GM21515 (cell line): ENCODE measurements around the gene MAML3.

Experiments used
- ATAC-seq: cut with Tn5 transposase; IDR thresholded peaks from one replicate; pipeline ENCODE4 v1.9.1; 2021; ENCODE audit not compliant: unreplicated experiment

MAML3 gene

DNA sequence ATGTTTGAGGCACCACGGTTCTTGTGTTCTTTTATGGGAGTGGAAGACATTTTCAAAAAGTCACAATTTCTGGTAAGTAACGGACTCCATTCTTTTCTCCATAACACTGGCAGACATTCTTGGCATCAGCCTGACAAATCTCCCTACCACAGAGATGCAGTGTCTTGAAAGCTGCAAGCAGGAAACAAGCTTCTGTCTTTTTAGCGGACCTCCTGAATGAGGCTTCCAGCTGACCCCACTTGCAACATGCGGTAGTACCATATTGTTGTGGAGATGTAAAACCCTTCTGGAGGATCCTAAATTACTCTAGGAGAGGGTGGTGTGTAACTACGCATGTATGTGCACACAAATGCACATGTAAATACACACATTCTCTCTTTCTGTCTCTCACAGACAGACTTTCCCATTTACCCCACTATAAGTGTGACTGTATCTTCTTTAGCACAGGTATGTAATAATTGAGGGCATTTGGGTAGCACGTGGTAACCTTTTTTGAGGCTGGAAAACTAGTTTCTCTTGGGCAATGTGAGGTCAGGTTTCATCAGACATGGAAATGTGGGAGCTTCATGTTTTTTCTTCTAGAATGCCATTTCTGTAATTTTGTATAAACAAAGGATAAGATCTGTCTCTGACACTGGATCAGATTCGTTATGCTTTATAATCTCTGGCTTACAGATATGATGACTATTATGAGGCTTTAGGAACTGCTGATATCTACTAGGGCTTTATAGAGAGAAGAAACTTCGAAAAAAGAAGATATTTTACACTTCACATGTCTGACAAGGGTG, 358.3 kb downstream of the MAML3 start:
- ATAC-seq = no peak

- ATAC-seq = no peak
Observed at GRCh38 chr4:139794158-139794954, 359.6 kb downstream of the MAML3 start.

- ATAC-seq = no peak
Observed at GRCh38 chr4:139791681-139792080, 362.3 kb downstream of the MAML3 start.

GRCh38 chr4:139790291-139790690, 363.7 kb downstream of the MAML3 start:
- ATAC-seq = no peak

DNA sequence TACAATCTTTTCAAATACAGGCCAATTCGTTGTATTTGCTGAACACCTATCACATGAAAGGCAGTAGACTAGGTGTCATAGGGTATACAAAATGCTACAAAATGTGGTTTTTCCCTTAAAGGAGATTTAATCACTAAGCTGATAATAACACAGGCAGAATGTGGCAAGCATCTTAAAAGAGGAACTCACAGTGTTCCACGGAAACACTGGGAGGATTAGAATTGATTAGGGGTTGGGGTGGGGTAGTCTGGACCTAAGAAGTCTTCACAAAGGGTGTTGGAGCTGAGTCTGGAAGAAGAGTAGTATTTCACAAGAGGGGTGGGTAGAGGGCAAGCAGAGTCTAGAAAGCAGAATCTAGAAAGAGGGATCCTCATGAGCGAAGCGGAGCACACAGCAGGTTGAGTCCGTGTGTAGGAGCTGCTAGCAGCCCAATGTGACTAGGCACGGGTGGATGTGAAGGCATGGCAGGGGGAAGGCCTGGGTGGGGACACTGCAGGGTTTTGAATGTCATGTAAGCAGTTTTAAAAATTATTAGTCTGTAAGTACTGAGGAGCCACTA, 364.8 kb downstream of the MAML3 start:
- no peak for ATAC-seq

DNA sequence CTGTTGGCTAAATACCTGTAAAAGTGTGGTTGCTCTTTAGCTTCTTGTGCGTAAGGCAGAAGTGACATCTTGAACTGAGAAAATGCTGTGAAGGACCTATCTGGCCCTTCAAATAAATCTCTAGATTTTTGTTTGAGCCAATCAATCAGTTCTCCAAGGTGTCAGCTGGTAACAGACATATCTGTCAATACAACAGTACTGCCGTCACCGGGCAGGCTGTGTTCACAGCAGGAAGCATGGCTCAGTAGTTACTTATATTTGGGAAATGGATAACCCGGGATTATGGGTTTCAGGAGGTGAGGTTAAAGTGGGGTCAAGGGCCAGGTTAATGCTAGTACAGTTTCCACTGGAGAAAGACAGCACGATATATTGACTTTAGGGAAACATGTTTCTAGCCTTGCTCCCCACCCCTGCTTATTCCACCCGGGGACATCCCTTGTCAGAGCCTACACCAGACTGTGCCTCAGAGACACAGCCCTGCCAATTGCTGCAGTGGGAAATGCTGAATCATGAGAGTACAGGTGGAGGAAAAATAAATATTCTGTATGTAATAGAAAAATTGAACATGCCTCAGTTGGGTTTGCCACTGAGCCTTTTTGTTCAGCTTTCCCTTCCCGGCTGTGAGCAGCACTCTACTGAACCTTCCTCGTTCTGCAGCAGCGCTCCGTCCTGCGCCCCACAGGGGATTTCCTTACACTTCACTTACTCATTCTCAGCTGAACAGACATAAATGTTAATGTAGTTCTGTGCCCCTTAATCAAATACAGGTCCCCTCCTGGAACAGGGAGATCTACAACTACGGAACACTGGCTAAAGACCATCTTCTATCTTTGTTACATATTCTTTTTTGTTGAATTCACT, 367.3 kb downstream of the MAML3 start:
- ATAC-seq = no peak

- no peak for ATAC-seq
Observed at GRCh38 chr4:139785356-139785755, 368.6 kb downstream of the MAML3 start.

GRCh38 chr4:139783741-139784484, 370.1 kb downstream of the MAML3 start:
- no peak for ATAC-seq

DNA sequence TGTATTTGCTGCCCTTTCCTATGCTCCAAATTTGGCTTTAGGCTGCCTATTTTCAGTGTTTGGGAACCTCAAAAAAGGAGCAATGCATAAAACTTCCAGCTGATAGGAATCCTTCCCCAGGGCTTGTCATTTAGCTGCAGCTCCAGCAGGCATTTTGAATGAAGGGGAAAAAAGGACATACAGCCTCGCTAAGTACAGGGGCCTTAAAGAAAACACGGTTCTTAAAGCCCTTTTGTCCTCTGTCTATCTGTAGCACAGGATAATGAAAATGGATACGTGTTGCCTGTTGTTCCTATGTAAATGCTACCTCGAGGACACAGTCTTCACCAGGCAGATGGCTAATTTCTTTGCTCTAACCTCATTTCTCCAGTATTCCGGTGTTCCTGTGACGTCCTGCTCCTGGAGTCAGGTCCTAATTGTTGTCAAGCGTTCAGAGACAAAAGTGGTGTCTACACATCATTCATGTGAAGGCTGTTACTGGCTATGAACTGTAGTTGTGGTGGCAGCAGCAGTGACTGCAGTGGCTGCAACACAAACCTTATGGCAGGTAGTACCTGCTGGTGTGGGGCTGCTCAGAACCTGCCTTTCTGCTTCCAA, 371.0 kb downstream of the MAML3 start:
- no peak for ATAC-seq

GRCh38 chr4:139781066-139781465, 372.9 kb downstream of the MAML3 start:
- no peak for ATAC-seq

DNA sequence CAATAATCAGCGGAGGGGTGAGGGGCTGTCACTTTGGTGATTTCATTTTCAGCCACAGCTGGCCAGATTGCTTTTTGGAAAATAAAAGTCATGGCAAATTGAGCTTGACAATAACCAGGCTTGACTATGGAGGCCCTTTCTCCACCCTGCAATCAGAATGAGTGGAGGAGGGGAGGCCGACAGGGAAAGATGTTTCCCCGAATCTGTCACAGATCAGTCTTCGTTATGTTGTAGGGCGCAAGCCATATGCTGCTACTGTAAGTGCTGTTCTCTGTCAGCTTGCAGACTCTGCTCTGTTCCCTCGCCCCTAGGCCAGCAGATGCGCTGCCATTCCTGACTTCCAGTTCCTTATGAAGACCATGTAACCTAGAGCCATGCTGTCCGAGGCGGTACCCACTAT, 374.3 kb downstream of the MAML3 start:
- no peak for ATAC-seq

DNA sequence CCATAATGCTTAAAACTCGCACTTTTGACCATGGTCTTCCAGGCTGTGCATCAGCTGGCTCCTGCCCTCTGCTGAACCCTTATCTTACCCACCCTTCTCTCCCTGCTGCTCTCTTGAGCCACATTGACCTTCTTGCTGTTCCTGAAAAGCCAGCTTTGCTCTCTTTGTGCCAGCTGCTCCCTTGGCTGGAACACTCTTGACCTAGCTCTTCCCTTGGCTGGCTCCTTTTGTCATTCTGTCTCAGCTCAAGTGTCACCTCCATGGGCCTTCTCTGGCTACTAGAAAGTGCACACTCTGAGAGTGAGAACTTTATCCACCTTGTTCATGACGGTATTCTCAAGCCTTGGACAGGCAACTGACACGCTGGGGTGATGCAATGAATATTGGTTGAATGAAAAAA, 376.2 kb downstream of the MAML3 start:
- no peak for ATAC-seq

DNA sequence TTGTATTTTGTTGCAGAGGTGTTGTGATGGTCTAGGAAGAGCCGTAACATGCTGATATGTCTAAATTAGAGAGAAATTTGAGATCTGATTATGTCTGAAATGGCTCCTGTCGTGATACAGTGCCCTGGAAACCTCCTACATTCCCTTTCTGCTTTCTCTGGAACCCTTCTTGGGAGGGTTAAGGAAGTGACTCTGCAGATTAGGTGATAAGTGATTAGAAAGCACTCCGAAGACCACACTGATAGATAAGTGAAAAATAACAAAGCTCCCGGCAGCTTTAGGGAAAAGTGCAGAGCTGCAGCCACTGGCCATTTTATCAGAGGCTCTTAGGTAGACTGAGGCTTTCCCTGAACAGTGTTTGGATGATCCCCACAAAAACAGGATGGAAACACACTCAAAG, 377.7 kb downstream of the MAML3 start:
- ATAC-seq = no peak

- ATAC-seq = no peak
Observed at GRCh38 chr4:139774759-139775487, 379.1 kb downstream of the MAML3 start.

GRCh38 chr4:139773560-139774318, 380.2 kb downstream of the MAML3 start:
- no peak for ATAC-seq

DNA sequence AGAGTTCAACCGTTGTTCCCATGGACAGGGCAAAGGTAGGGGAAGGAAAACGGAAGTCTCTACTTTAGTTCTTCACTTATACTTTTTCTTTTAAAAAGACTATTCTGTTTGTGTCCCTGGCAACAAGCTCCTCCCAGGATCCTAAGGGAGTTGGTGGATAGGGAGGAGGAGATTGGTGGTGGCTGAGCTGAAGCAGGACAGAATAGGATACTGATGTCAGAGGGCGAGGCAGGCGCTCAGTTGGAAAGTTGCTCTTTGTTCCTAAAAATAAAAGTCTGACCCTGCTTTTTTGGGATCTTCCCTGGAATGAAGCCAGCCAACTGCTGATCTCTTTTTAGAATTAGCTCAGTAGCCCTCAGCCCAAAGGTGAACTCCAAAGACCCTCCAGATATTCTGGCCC, 383.6 kb downstream of the MAML3 start:
- no peak for ATAC-seq

DNA sequence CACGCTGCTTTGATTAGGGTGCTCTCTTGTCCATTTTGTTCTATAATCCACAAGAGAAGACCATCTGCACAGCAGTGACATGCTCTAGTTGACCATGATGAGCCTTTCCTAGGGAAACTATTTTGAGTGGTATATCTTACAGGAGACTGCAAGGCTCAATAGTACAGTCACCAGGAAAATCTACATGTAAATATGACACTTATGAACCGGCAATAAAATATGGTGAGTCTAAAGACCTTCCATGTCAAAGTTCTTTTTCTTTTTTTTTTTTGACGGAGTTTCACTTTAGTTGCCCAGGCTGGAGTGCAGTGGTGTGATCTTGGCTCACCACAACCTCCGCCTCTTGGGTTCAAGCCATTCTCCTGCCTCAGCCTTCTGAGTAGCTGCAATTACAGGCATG, 384.6 kb downstream of the MAML3 start:
- no peak for ATAC-seq

DNA sequence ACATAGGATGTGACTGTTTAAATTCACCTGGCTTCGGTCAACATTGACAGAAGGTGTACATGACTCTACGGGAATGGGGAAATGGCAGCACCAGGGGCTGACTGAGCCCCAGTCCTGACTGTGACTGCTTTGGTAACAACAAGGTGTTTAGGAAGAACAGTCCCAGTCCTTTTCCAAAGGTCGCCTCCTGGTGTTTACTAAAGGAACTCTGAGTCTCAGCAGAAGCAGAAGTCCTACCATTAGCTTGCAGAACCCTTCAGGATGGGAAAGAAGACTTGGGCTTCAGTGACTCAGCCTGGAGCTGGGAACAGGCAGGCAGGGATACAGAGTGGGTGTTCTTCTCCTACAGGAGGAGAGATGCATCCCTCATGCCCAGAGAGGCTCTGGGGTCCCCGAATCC, 385.1 kb downstream of the MAML3 start:
- ATAC-seq = no peak

- no peak for ATAC-seq
Observed at GRCh38 chr4:139768366-139768765, 385.6 kb downstream of the MAML3 start.
